Stimulated activated CD8-positive, alpha-beta memory T cell treated with anti-CD3 and anti-CD28 coated beads, Interleukin-12 subunit alpha, Interleukin-12 subunit beta, amount 100 ng/mL, for 4 hours (primary cell): ENCODE data around the gene CELF4.
"Not testable (repeated sequence)": the region's sequence is repeated elsewhere in the genome, so short reads cannot be mapped to it uniquely, and the experiment has no call there.

ENCODE experiments used
- DNase-seq: peaks from one replicate; pipeline ENCODE4 v3.0.0-alpha.2; 2020; ENCODE audit warnings: low read depth

Gene CELF4

DNA sequence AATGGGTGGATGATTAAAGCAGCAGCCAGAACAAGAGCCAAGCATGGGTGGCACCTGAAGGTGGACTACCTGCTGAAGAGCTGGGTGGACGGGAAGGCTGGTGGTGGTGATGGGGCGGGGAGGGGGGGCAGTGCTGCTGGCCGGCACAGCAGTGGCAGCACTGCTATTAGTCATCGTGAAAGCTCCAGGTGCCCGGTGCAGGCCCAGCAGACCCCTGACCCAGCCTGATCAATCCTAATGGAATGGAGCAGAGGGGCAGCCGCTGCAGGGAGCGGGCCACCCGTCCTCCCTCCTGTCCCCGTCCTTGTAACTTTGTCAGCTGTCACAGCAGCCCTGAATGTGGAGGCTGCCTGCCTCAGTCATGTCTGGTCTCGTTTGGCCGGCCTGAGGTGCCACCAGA is 174.9 kb downstream of the CELF4 start:
- DNase-seq, result no peak

DNA sequence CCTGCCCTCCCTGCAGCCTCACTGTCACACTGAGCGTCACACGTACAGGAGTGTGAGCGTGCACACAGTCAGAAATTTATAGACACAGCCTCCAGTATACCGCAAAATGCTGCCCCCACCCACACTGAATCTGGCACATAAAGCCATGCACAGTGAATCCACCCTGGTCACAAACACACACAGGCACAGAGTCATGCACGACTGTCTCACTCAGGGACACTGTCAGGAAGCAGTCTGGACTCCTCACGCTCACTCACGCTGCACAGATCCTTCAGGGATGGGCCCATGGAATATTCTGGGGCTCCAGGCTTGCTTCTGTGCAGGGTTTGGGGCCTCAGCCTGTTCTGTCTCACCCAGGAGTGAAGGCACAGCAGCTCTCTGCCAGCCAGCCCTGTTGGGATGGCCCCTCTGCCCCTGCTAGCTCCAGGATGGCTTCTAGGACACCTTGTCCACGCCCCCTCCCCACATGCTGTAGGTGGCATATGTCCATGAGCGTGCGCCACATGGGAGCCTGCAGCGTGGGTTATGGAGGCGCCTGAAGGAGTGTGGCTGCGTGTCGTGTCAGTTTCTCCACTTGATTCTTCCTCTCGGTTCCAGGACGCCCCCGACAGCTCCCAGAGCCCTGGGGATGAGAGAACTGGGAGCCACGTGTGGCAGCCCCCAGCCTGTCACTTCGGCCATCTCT is 175.8 kb downstream of the CELF4 start:
- no peak for DNase-seq

DNA sequence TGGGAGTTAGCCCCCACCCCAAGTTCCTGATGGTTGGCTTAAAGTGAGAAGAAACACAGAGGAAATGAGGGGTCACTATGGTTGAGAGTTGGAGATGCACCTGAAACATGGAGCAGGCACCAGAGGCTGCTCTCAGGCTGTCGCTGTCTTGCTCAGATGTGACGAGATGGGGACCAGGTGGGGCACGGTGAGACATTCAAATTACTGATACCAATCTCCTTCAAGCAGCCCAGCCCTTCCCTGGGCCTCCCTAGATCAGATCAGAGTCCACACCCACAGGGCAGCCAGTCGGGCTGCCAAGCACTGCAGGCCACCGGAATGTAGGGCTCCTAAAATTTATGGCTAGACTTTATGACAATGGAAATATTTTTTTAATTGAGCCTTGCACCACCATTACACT is 176.6 kb downstream of the CELF4 start:
- DNase-seq, result no peak

DNA sequence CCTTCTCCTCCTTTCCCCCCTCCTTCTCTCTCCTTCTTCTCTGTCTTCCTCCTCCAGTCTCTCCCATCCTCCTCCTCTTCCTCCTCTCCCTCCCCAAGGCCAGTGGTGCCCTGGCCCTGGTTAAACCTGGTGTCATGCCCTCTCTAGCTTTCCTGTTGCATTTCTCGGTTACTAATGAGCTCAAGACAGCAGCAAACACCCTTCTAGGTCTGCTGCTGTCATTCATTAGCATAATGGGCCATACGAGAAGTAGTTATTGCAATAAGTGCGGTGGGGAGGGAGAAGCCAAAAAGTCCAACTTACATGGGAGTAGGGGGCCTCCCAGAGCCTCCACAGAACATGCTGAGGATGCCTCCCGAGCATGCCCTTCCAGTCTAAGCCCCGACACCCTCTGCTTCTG is 177.2 kb downstream of the CELF4 start:
- DNase-seq, result no peak

DNA sequence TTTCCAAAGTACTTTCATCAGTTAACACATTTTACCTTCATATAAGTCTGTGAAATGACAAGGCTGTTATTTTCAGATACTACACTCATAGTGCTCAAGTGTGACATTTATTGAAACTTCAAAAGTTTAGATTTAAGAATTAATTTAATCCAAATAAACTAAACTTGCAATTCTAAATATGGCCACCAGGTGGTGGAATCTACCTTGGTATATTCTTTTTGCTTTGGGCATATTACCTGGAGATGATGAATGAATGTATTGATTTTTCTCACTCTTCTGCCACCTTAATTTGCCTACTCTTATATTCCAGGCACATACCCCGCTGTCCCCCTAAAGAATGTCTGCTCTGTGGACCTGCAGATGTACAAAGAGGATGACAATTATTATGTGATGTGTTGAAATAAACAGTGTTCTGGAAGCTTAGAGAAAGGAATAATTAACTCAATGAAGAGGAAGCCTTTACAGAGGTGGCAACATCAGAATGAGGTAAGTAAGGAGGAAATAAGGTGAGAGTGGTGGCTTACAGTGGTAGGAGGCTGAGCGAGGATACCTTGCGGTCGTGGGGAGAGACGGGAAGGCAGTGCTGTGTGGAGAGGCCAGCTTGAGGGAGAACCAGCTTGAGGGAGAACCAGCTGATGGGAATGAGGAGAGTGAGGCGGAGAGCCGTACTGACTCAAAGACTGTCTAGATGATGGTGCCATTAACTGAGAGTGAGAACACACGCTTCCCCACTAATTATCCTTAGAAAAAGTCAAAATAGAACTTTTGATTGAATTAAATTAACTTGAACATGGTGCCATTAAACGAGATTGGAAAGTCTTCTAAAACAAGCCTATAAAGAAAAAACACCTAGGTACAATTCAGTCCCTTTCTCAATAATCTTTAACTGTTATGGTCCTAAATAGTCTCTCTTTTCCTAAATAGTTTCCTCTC is 179.5 kb downstream of the CELF4 start:
- DNase-seq, result no peak

DNA sequence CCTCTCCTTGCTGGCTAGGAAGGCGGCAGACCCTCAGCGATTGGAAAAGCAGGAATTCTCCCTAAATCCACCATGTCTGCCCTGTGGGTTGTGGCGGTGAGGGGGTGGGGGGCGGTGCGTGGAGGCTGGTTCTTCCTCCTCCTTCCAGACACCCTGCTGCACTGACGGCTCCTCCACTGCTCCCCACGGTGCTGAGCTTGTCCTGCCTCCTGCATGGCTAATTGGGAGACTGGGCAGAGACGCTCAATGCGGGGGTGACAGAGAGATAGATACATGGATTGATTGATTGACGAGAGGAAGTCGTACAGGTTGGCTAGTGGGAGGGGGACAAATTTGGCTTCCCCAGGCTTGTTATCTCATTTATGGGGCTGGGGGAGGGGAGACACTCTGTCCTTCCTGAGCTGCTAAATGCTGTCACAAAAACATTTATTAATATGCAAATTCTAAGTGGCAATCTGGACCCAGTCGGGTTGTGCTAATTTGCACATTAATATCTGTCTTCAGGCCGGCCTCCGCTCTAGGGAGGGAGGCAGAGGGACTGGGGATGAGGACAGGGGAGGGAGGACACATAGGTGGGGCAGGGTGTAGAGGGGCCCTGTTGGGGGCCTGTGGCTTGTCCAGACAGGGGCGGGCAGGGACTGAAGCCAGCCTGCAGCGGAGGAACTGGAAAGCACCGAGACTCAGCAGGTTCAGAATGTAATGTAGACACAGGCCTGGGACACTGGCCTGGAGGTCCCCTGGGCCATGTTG is 181.6 kb downstream of the CELF4 start:
- no peak for DNase-seq

DNA sequence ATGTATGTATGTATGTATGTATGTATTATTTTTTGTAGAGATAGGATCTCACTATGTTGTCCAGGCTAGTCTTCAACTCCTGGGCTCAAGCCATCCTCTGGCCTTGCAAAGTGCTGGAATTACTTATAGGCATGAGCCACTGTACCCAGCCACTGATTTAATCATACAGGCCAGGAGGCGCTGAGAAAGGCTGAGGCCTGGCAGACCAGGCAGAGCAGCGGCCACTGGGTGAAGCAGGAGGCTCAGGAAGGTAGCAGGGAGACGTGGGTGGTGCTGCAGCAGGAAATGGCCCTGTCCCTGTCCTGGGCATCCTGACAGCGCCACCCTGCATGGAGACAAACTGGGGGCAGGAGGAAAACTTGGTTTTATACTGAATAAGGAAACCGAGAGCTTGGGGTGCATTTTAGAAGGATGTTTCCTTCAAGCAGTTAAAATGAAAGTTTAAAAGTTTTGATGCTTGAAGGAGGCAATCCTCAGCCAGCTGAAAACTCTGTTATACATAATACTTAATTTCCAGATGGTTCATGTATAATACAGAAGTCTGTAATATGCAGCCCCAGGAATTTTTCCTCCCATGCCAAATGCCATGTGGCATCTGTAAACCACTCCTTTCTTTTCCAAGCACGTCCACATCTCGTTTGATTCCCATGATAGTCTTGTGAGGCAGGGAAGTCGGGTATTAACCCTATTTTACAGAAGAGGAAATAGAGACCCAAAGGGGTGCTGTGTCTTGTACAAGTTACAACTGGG is 182.4 kb downstream of the CELF4 start:
- no peak for DNase-seq

DNA sequence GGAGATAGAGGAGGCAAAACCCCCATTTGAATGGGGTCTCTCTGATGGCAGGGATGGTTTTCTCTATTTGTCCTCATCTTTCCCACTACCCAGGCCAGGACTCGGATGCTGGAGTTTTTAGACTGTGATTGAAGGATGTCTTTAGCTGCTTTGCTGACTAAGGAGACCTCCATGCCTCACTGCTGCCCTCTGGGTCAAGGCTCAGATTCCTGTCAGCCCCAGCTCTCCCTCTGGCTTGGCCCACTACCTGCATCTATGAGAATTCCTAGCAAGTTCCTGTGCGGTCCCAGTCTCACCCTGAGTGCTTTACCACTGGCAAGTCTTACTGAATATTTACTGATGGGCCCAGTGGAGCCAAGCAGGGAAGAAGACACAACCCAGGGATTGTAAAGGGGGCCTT is 184.0 kb downstream of the CELF4 start:
- DNase-seq, result no peak

DNA sequence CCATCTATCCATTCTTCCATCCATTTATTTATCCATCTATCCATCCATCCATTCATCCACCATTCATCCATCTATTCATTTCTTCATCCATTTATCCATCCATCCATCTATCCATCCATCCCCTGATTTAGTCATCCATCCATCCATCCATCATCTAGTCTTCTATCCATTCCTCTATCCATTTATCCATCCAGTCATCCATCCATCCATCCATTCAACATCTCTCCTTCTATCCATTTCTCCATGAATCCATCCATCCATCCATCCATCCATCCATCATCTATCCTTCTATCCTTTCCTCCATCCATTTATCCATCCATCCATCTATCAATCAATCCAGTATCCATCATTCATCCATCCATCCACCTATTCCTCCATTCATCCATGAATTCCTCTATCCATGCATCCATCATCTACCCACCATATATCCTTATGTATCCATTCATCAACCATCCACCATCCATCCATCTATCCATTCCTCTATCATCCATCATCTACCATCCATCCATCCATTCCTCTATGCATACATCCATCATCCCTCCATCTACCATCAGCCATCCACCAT is 185.0 kb downstream of the CELF4 start:
- DNase-seq, result no peak

DNA sequence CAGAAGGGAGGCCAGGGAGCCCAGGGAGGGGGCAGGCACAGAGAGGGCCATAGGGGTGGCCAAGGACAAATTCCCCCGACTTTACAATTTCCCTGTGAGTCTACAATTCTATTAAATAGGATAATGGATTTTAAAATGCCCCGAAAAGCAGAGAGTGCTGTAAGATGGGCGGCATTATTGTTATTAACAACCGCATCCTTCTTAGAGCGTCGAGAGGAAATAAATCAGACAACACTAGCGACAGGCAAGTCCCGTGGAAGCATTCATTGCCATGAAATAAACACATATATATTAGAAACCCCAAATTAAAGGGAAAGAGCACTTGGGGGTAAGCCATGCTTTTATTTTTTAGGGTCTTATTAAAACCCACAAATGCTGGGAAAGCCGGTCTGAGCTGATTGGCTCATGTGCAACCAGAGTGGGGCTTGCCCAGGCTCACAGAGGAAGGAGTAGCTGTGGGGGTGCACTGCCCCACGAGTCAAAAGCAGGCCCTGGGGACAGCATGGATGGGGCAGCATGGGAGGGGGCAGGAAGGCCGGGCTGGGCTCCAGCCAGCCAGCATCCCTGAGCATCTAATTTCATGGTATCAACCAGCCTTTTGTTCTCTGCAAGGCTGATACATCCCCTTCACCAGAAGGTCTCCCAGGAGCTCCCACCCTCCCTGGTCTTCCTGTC is 187.1 kb downstream of the CELF4 start:
- DNase-seq, result no peak

DNA sequence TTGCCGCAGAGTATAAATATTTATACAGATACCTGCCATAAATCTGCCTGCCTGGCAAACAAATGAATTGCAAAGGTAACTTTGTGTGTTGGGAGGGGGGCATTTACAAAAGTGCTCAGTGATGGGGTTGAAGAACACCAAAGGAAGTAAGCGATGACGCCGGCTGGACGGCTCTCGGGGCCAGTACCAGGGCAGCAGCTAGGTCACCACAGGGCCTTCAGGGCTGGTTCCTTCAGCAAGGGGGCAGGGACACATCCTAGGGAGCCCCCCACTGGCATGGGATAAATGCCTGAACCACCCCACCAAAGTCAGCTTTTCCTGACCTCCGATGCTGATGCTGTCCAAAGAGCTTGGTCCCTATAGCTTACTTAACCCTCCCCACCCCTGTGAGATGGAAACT is 190.4 kb downstream of the CELF4 start:
- DNase-seq, result no peak

DNA sequence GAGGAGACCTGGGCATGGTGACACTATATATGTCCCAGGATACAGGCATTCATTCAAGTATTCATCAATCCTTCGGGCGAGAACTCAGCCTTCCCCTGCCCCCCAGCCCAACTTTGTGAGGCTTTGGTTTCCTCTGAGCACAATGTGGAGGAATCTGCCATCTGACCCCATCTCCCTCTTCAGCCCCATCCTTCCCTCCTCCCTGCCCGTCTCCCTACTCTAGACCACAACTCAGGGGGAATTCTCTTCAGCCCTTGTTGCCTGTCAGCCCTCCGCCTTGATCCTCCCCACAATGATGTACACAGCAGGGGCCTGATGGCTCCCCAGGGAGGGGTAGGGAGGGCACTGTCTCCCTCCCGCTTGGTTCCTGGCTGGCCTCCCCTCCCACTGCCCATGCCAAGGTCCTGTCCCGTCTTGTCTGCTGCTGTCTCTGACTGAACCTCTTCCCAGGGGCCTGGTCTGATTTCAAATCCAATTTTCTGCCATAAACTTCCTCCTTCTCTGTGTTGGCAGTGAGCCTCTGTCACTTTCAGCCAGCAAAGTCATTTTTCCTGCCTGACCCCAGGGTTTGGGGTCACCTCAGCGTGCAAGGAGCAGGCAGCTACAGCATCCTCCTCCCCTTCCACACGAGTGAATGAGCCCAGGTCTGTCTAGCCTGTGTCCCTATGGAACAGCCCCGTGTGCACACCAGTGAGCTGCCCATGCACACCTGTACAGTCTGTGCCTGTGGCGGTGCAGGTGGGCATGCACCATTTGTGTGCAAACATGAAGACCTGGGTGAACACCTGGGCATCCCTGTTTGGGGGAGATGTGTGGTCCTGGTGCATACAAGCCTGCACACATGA is 197.3 kb downstream of the CELF4 start:
- DNase-seq, result no peak

DNA sequence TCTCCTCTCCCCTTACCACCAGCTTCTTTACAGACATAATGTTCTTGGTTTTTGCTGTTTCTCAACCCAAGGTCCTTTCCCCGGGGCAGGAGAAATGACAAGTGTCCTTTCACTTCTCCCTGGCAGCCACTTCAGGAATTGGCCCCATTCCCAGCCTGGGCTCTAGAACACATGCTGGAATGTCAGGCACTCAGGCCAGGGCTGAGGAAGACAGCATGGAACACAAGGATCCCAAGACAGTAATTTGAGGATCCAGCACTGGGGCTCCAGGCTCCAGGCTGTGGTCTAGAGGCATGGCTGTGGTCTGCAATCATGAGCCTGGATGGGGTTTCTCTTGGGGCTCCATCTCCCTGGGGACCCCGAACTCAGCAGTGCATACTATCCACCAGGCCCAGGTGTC is 201.4 kb downstream of the CELF4 start:
- no peak for DNase-seq

DNA sequence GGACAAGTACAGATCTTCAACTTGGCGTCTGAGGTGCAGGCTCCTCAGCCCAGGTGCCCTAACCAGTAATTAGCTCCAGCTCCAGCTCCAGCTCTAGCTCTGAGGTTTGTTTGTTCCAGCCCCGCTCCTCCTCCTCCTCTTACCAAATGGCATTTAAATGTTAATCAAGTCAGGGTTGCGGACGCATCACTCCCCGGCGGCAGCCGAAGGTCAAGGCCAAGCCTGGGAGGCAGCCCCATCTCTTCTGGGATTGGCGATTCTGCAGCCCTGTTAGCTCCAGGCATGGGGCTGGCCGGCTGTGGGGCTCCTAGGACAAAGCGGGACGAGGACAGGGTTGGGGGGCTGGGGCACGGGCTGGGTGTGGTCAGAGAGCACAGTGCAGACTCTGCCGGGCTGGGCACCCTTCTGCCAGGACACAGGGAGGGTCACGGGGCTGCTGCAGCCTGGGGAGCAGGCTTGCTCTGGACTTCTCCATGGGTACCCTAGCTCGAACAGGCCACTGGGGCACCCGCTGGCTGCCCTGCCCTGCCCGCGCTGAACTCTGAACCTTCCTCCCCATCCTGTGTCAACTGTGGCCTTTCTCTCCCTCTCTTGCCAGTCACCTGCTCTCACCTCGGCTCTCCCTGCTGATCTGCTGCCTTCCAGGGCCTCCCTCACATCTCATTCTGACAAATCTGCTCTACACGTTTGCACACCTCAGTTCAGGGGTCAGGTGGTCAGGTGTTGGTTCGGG is 203.3 kb downstream of the CELF4 start:
- DNase-seq, result no peak

DNA sequence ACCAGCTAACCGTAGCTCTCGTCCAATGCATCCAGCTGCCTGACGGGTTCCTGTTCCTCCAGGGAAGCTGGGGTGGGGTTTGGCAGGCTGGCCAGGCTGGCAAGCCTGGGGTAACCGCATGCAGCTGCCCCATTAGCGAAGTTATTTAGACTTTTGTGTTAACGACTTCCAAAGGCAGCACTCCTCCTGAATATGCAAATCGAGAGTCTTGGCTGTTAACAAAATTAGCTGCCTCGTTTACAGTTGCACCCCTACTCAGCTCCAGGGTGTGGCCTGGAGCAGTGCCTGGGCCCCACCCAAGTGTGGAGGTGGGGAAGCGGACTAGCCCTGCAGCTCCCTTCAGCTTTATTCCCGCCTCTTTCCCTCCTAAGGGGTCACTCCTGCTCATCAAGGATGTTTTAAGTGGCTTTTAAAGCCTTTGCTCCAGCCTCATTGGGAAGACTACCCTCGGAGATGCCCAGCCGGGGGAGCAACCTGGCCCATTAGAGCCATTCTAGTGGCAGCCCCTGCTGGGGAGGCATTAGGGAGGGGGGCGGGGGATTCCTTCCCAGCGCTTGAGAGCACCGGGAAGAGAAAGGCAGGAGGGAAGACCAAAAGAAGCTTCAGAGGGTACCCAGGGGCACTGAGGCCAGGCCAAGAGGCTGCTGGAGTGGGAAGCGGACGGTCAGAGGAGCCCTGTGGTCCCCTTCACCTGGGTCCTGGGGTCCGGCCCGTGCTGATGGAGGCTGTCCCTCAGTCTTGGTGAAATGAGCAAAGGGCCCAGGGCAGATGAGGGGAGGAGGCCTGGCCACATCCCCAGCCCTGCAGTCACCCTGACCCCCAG is 204.1 kb downstream of the CELF4 start:
- no peak for DNase-seq

DNA sequence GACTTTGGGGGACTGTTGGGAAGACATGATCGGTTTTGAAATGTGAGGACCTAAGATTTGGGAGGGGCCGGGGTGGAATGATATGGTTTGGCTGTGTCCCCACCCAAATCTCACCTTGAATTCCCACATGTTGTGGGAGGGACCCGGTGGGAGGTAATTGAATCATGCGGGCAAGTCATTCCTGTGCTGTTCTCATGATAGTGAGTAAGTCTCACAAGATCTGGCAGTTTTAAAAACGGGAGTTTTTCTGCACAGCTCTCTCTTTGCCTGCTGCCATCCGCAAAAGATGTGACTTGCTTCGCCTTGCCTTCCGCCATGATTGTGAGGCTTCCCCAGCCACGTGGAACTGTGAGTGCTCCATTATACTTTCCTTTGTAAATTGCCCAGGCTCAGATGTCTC is 207.5 kb downstream of the CELF4 start:
- not testable (repeated sequence) for DNase-seq

DNA sequence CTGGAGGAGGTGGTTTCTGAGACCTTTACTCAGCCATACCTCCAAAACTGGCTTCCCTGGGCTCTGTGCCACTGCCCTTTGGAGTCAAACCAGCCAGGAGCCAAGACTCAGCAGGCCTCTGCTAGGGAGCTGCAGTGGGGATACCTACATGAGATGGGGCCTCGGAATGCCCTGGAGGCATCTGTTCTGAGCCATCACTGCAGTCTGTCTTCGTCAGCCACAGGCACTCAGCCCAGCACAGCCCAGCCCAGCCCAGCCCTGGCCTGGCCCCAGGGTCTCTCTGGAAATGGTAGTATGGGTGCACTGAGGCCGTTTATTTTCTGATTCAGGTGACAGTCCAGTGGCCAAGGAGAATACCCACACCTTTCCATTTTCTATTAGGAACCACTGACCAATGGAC is 209.8 kb downstream of the CELF4 start:
- DNase-seq, result no peak

DNA sequence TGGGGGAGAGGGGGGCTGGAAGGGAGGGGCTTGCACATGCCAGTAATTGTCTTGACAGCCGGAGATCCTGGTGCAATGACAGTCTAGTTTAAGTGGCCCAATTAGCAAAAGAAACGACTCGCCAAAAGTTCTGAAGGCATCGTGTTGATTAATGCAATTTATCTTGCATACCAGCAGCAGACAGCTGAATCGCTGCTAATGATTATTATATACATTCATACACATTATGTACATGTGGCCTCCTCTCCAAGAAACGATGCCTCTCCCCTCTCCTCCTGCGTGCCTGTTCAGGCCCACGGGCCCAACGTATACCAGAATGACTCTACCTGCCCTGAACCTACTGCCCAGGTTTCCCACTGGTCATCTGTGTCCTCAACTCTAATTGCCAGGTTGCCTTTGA is 214.5 kb downstream of the CELF4 start:
- no peak for DNase-seq

DNA sequence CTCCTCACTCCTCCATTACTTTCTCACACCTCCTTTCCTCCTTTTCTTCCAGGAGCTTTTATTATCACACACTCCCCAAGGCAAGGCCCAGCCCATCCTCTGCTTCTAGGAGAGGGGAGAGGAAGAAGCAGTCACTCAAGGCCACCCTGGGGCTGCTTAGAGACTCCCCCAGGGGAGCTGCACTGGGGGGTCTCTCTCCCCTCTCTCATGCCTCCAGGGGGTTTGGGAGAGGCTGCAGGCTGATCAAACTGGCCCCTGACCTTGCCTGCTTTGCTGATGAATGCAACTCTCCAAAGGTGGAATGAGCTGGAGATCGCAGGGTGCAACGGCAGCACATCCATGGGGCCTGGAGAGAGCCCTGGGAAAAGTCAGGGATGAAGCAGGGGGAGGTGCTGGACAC is 216.9 kb downstream of the CELF4 start:
- no peak for DNase-seq
